Upper lobe of left lung (tissue), 6 donors: ENCODE data around the gene RTBDN. TPM values are rescaled to one million over a fixed set of nuclear protein-coding genes. Genes with fewer than 3 reads are reported as not detected.

Source experiments
- ATAC-seq, 2 donors: fragments of 200-7000 bp; cut with Tn5 transposase; one replicate each; pipeline ENCODE4 v1.9.1; 2022; ENCODE audit warnings: mild to moderate bottlenecking in 2 of 2, moderate library complexity in 2 of 2; ENCODE audit not compliant: low FRiP score in 2 of 2
- DNase-seq, 2 donors: peaks; one replicate each; pipeline ENCODE4 v3.0.0-alpha.2; 2019 to 2020
- H3K27ac ChIP-seq, 4 donors: fragments of 200-600 bp; sonication (generic); one replicate each; pipeline ENCODE4 v1.5.1; 2016 to 2019
- H3K27me3 ChIP-seq, 4 donors: fragments of 200-600 bp; sonication (generic); one replicate each; pipeline ENCODE4 v1.5.1; 2017 to 2019
- H3K36me3 ChIP-seq, 4 donors: fragments of 200-600 bp; sonication (generic); one replicate each; pipeline ENCODE4 v1.5.1; 2016 to 2019
- H3K4me1 ChIP-seq, 4 donors: fragments of 200-600 bp; sonication (generic); one replicate each; pipeline ENCODE4 v1.5.1; 2018 to 2019
- H3K4me3 ChIP-seq, 4 donors: fragments of 200-600 bp; sonication (generic); one replicate each; pipeline ENCODE4 v1.5.1; 2017 to 2019; ENCODE audit warnings: mild to moderate bottlenecking in 2 of 4, moderate library complexity in 1 of 4
- H3K9me3 ChIP-seq, 4 donors: fragments of 200-600 bp; sonication (generic); one replicate each; pipeline ENCODE4 v1.5.1; 2018 to 2019
- CTCF ChIP-seq, 6 experiments: fragments of 450-650 bp in 4 of 6; fragments of 200-600 bp in 2 of 6; sonication (generic) in 2 of 6; IDR thresholded peaks; one replicate each; pipeline ENCODE4 v1.5.1; 2016 to 2019; ENCODE audit warnings: antibody characterized with exemption in 6 of 6
- EP300 ChIP-seq, 4 donors: sonication (generic); formaldehyde crosslinking; IDR thresholded peaks; one replicate each; pipeline ENCODE4 v1.5.1; 2017; ENCODE audit warnings: antibody characterized with exemption in 4 of 4, control low read depth in 2 of 4
- POLR2A ChIP-seq, 4 donors: fragments of 450-650 bp; IDR thresholded peaks; one replicate each; pipeline ENCODE4 v1.5.1; 2016 to 2017; ENCODE audit warnings: antibody characterized with exemption in 4 of 4, mild to moderate bottlenecking in 2 of 4
- POLR2AphosphoS5 ChIP-seq, 2 donors: sonication (generic); formaldehyde crosslinking; IDR thresholded peaks; one replicate each; pipeline ENCODE4 v1.5.1; 2017; ENCODE audit warnings: antibody characterized with exemption in 2 of 2
- WGBS, 2 donors: methylation state at CpG; one replicate each; pipeline ENCODE4 v1.1.5; 2017 to 2018; 5-methylcytosine and 5-hydroxymethylcytosine counted together
- total RNA-seq, 6 donors: library from RNA; depleted of rRNA in 4 of 6; stranded (reverse); fragments of >200 nt in 4 of 6; gene quantifications; one replicate each; pipeline versions ENCODE4 v1.1.0 to v1.2.1, GENCODE V29; 2016 to 2021
- donor health status: DM: no; HTN: no; CAD: no; lungs with moderate emphysema.
- donor health status: DM: no; HTN: yes; CAD: no; lungs with severe emphysema.

The RTBDN gene
- total RNA-seq, 6 donors from 2014 or later: not detected

DNA sequence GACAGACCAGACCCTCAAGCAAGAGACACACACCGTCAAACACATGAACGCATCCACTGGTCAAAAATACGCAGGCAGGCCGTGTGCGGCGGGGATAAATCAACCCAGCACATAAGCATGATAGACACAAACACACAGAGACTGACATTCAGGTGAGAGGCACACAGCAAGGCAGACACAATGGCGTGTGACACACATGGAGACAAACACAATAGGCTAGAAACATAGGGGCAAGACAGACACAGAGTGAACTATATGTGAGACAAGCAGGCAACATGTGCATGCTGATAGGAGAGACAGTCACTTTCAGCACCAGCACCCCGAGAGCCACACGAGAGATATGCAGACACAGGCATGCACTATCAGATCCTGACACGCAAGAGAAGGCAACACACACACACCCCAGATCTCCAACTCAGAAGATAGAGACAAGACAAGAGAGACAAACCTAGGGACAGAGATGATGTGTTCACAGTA lies 49.9 kb downstream of the RTBDN start:
- peaks cover 77 to 86% (median 79%) of the 10 kb centered on the region in 4 donors for H3K4me1 ChIP-seq
- peak overlapping the region in 1 of 4 donors; percentile 46 for H3K4me3 ChIP-seq
- no peaks in the 10 kb centered on the region for H3K9me3 ChIP-seq
- H3K27ac ChIP-seq: peak overlapping the region; percentile 96 to 100 (median 98)
- no peaks in the 10 kb centered on the region for H3K27me3 ChIP-seq
- ATAC-seq (no peak), DNase-seq (no peak)
- H3K36me3 ChIP-seq: no peaks in the 10 kb centered on the region
- WGBS, 2 donors: 54 to 63% methylated on average over 10 of the region's 10 CpGs
- TF ChIP-seq POLR2AphosphoS5 (IDR thresholded peaks at IDR 0.05) (no peak), POLR2A (IDR thresholded peaks at IDR 0.05) (no peak), EP300 (IDR thresholded peaks at IDR 0.05) (no peak), CTCF (IDR thresholded peaks at IDR 0.05) (no peak)

DNA sequence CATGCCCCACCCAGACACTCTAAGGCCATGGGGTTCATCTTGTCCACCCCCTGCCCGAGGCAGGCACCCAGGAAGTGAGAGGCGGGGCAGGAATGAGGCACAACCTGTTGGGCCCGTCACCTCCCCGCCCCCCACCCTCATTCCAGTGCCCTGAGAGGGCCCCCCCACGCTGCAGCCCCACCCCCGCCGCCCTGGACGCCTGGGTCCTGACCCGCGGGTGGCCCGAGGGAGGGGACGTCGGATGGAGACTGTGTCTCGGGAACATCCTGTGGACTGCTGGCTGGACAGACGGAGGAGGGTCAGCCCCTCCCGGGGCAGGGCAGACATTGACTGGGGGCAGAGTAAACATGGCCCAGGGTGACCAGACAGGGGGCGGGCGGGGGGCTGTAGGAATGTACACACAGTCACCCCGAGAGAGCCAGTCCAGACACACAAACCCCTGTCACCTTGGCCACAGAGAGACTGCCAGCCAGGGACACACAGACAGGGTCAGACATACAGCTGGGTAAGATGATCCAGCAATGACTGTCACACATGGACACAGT lies 50.5 kb downstream of the RTBDN start:
- peak; percentile 1 to 16 for ATAC-seq
- no peaks in the 10 kb centered on the region for H3K9me3 ChIP-seq
- H3K27ac ChIP-seq: peak overlapping the region; percentile 96 to 100 (median 98)
- TF ChIP-seq CTCF (IDR thresholded peaks at IDR 0.05): no peak
- TF ChIP-seq POLR2A (IDR thresholded peaks at IDR 0.05): peak in 1 of 4 donors; percentile 42
- TF ChIP-seq EP300 (IDR thresholded peaks at IDR 0.05): peak in 3 of 4 donors; percentile 39 to 84 (median 69)
- peak; percentile 76 to 84 for TF ChIP-seq POLR2AphosphoS5 (IDR thresholded peaks at IDR 0.05)
- WGBS, 2 donors: 19 to 33% methylated on average over 4 to 13 of the region's 19 CpGs
- H3K4me3 ChIP-seq: peak overlapping the region in 2 of 4 donors; percentile 44 to 46
- H3K36me3 ChIP-seq: no peaks in the 10 kb centered on the region
- peaks cover 77 to 86% (median 80%) of the 10 kb centered on the region in 4 donors for H3K4me1 ChIP-seq
- DNase-seq: peak; percentile 90
- no peaks in the 10 kb centered on the region for H3K27me3 ChIP-seq

DNA sequence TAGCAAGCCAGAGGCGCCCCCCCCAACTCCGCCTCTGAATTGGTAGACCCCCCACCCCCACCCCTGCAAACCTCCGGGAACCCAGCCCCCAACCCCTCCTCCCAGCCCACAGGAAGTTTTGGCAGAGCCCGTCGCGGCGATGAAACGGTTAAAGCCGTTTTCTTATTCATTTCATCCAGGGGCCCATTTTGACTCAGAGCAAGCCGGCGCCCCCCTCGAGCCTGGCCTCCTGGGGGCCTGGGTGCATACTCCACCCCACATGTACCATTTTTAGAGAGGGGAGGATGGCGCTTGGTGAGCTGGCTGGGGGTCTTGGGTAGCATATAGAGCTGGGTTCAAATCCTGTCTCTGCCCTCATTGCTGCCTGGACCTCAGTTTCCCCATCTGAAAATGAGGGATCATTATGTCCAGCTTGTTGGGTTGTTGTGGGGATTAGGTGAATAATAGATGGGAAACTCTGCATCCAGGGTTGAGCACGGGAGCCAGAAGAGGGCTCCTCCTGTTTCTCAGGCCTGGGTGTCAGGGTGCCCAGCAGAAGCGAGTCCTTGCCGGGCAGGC lies 51.0 kb downstream of the RTBDN start:
- Histone ChIP-seq H3K27ac (peak overlapping the region; percentile 96 to 100 (median 98)), H3K9me3 (no peaks in the 10 kb centered on the region), H3K4me1 (peaks cover 77 to 86% (median 80%) of the 10 kb centered on the region in 4 donors), H3K36me3 (no peaks in the 10 kb centered on the region), H3K4me3 (peak overlapping the region; percentile 18 to 52 (median 45)), H3K27me3 (no peaks in the 10 kb centered on the region)
- 8 to 9% methylated on average over 6 to 15 of the region's 16 CpGs for WGBS, 2 donors
- TF ChIP-seq CTCF (IDR thresholded peaks at IDR 0.05) (peak in 2 of 6 experiments; percentile 6 to 12), POLR2AphosphoS5 (IDR thresholded peaks at IDR 0.05) (no peak)
- ATAC-seq (peak in 1 of 2 donors; percentile 0), DNase-seq (no peak)

GRCh38 chr19:12782424-12783290 lies 51.7 kb downstream of the RTBDN start:
- DNase-seq (peak; percentile 85 to 99), ATAC-seq (peak; percentile 42 to 76)
- H3K4me3 ChIP-seq: peak overlapping the region; percentile 18 to 52 (median 45)
- H3K36me3 ChIP-seq: no peaks in the 10 kb centered on the region
- H3K27me3 ChIP-seq: no peaks in the 10 kb centered on the region
- TF ChIP-seq CTCF (IDR thresholded peaks at IDR 0.05) (peak in 4 of 6 experiments; percentile 16 to 54 (median 37)), EP300 (IDR thresholded peaks at IDR 0.05) (peak; percentile 92 to 97 (median 94)), POLR2A (IDR thresholded peaks at IDR 0.05) (peak in 2 of 4 donors; percentile 37 to 87), POLR2AphosphoS5 (IDR thresholded peaks at IDR 0.05) (peak; percentile 89 to 97)
- H3K27ac ChIP-seq: peak overlapping the region; percentile 96 to 100 (median 98)
- H3K4me1 ChIP-seq: peaks cover 74 to 85% (median 76%) of the 10 kb centered on the region in 4 donors
- no peaks in the 10 kb centered on the region for H3K9me3 ChIP-seq
- 0 to 1% methylated on average over 10 to 60 of the region's 88 CpGs for WGBS, 2 donors
